ENCODE measurements around the gene ESRRA. TPM values are rescaled to one million over a fixed set of nuclear protein-coding genes. Genes with fewer than 3 reads are reported as not detected.
A peak's percentile ranks its signal among the peaks of the same experiment; 100 is the strongest.

The ESRRA gene
- total and polyA plus RNA-seq, 9 of the 15 experiments (the other 6 are each of a cell fraction or from before 2014, with no cell fraction given), result 0.27 to 89.7 (median 23.7) TPM

DNA sequence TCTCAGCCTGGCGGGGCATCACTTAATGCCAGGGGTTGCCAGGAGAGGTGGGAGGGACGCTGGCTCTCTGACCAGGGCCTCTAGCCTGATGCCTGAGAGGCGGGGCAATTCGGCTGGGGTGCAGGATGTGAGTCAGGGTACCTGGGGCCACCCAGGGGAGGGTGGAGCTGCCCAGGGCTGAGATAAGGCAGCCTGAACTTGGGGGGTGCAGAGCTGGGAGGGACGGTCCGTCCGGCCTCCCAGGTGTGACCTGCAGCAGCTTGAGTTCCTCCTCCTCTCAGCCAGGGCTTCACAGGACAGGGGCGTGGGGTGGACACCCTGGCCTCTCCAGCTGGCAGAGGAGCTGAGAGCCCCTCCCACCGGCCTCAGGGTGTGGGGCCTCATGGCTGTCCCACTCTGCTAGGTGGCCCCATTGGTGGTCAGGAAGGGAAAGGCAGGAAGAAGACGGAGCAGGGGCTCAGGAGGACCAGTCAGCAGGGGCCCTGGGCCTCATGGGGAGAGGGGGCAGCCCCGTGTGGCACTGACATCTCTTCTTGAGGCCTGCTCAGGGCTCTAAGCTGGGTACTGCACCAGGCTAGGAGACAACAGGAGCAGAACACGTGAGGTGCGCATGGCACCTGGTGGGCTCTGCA is 52.7 kb downstream of the ESRRA start (continued):
- TF ChIP-seq CREB1 (IDR thresholded peaks at IDR 0.05), result 0 out of 2 replicates have a peak, but pooled peaks have one; percentile 21
- TF ChIP-seq CREB1 (CRISPR knock-in tag; IDR thresholded peaks at IDR 0.05), result no peak; the same call in 1 of the 2 replicates
- TF ChIP-seq, protein P1, sequence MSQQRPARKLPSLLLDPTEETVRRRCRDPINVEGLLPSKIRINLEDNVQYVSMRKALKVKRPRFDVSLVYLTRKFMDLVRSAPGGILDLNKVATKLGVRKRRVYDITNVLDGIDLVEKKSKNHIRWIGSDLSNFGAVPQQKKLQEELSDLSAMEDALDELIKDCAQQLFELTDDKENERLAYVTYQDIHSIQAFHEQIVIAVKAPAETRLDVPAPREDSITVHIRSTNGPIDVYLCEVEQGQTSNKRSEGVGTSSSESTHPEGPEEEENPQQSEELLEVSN (IDR thresholded peaks at IDR 0.05; ENCODE audit: borderline replicate concordance in 1 of 2, extremely low read depth in 1 of 2, insufficient read depth in 1 of 2, insufficient read length in 1 of 2, low read depth in 1 of 2, low read length in 1 of 2, poor library complexity in 1 of 2, severe bottlenecking in 1 of 2), result peak in 1 of 2 experiments; percentile 20
- TF ChIP-seq MED1 (CRISPR knock-in tag; IDR thresholded peaks at IDR 0.05; ENCODE audit: borderline replicate concordance), result no peak
- no peak for TF ChIP-seq WHSC1 (IDR thresholded peaks at IDR 0.05; ENCODE audit: low read length)
- no peak for TF ChIP-seq ETV1 (tag; conservative IDR thresholded peaks at IDR 0.05; ENCODE audit: low read depth)
- TF ChIP-seq, protein P2, sequence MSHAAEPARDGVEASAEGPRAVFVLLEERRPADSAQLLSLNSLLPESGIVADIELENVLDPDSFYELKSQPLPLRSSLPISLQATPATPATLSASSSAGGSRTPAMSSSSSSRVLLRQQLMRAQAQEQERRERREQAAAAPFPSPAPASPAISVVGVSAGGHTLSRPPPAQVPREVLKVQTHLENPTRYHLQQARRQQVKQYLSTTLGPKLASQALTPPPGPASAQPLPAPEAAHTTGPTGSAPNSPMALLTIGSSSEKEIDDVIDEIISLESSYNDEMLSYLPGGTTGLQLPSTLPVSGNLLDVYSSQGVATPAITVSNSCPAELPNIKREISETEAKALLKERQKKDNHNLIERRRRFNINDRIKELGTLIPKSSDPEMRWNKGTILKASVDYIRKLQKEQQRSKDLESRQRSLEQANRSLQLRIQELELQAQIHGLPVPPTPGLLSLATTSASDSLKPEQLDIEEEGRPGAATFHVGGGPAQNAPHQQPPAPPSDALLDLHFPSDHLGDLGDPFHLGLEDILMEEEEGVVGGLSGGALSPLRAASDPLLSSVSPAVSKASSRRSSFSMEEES (CRISPR knock-in tag; IDR thresholded peaks at IDR 0.05), result no peak
- no peak for TF ChIP-seq CBX8 (IDR thresholded peaks at IDR 0.05; ENCODE audit: borderline replicate concordance, extremely low read depth, low read depth, low read length, poor library complexity, severe bottlenecking)
- TF ChIP-seq LEF1 (IDR thresholded peaks at IDR 0.05), result peak; percentile 37; the same call in 1 of the 2 replicates
- TF ChIP-seq ZFP1 (CRISPR knock-in tag; IDR thresholded peaks at IDR 0.05), result no peak
- no peak for TF ChIP-seq STAT5B (CRISPR knock-in tag; IDR thresholded peaks at IDR 0.05)
- TF ChIP-seq MTA2 (IDR thresholded peaks at IDR 0.05; ENCODE audit: low read depth), result no peak
- peak; percentile 39; the same call in 1 of the 2 replicates for TF ChIP-seq ZNF592 (IDR thresholded peaks at IDR 0.05)
- no peak for TF ChIP-seq MCM3 (IDR thresholded peaks at IDR 0.05)
- TF ChIP-seq ZNF121 (CRISPR knock-in tag; conservative IDR thresholded peaks at IDR 0.05), result no peak
- TF ChIP-seq ELF2 (CRISPR knock-in tag; IDR thresholded peaks at IDR 0.05), result no peak
- TF ChIP-seq, protein P3, sequence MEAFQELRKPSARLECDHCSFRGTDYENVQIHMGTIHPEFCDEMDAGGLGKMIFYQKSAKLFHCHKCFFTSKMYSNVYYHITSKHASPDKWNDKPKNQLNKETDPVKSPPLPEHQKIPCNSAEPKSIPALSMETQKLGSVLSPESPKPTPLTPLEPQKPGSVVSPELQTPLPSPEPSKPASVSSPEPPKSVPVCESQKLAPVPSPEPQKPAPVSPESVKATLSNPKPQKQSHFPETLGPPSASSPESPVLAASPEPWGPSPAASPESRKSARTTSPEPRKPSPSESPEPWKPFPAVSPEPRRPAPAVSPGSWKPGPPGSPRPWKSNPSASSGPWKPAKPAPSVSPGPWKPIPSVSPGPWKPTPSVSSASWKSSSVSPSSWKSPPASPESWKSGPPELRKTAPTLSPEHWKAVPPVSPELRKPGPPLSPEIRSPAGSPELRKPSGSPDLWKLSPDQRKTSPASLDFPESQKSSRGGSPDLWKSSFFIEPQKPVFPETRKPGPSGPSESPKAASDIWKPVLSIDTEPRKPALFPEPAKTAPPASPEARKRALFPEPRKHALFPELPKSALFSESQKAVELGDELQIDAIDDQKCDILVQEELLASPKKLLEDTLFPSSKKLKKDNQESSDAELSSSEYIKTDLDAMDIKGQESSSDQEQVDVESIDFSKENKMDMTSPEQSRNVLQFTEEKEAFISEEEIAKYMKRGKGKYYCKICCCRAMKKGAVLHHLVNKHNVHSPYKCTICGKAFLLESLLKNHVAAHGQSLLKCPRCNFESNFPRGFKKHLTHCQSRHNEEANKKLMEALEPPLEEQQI (IDR thresholded peaks at IDR 0.05), result no peak
- no peak for TF ChIP-seq BMI1 (IDR thresholded peaks at IDR 0.05; ENCODE audit: low read length)
- no peak for TF ChIP-seq HIVEP1 (CRISPR knock-in tag; IDR thresholded peaks at IDR 0.05)
- TF ChIP-seq ZNF408 (CRISPR knock-in tag; IDR thresholded peaks at IDR 0.05; ENCODE audit: low read depth), result no peak
